Ovary (tissue), 9 donors: ENCODE results near the gene CACHD1. TPM values are rescaled to one million over a fixed set of nuclear protein-coding genes. Genes with fewer than 3 reads are reported as not detected.

ENCODE experiments used
- DNase-seq, 5 donors: peaks; one replicate each; pipeline ENCODE4 v3.0.0-alpha.2; 2019 to 2020
- H3K27ac ChIP-seq, 2 donors: fragments of 200-600 bp; one replicate each; pipeline versions ENCODE4 v1.5.1 to v1.8.0; 2019 to 2022
- H3K27me3 ChIP-seq: fragments of 200-600 bp; one replicate; pipeline ENCODE4 v1.8.0; 2022
- H3K36me3 ChIP-seq: fragments of 200-600 bp; sonication (generic); one replicate; pipeline ENCODE4 v1.5.1; 2019
- H3K4me1 ChIP-seq: one replicate; pipeline ENCODE4 v1.8.1; 2013; ENCODE audit warnings: mild to moderate bottlenecking, moderate library complexity; ENCODE audit not compliant: insufficient read depth
- H3K4me3 ChIP-seq: fragments of 200-600 bp; sonication (generic); one replicate; pipeline ENCODE4 v1.5.1; 2017
- H3K9me3 ChIP-seq, 2 donors: fragments of 200-600 bp in 1 of 2; sonication (generic) in 1 of 2; one replicate each; pipeline versions ENCODE4 v1.5.1 to v1.8.1; 2013 to 2019; ENCODE audit warnings: mild to moderate bottlenecking in 1 of 2, moderate library complexity in 1 of 2
- CTCF ChIP-seq, 3 donors: fragments of 450-650 bp in 2 of 3; fragments of 200-600 bp in 1 of 3; IDR thresholded peaks; one replicate each; pipeline versions ENCODE4 v1.5.1 to v1.8.0; 2016 to 2022; ENCODE audit warnings: antibody characterized with exemption in 3 of 3, mild to moderate bottlenecking in 1 of 3
- EP300 ChIP-seq: sonication (generic); formaldehyde crosslinking; IDR thresholded peaks from one replicate; pipeline ENCODE4 v1.6.1; 2017; ENCODE audit warnings: antibody characterized with exemption
- POLR2A ChIP-seq: fragments of 450-650 bp; IDR thresholded peaks from one replicate; pipeline ENCODE4 v1.6.1; 2017; ENCODE audit warnings: antibody characterized with exemption, mild to moderate bottlenecking, moderate library complexity
- WGBS, 3 donors: extraction: QIAGEN DNeasy Blood & Tissue Kit in 1 of 3; methylation state at CpG; one replicate each; pipeline versions ENCODE4 v1.1.5 to v1.1.7; 2013 to 2017; 5-methylcytosine and 5-hydroxymethylcytosine counted together
- intact Hi-C, 4 donors: fragments of 100-400 bp; cut with DNase I; formaldehyde crosslinking; loops; one replicate each; pipeline versions ENCODE4 v1.11.0 to v1.15.1; 2022 to 2023
- polyA plus RNA-seq, 2 donors: library from polyadenylated mRNA; stranded (reverse); fragments of 200-250 nt in 1 of 2; fragments of 350-450 nt in 1 of 2; fragmentation: Illumina TruSeq in 1 of 2; extraction: RNeasy Lipid Tissue Mini Kit (QIAGEN cat#74804) in 1 of 2; gene quantifications; one replicate each; pipeline ENCODE4 v1.2.3, GENCODE V29; 2013 to 2014
- total RNA-seq, 7 donors: library from RNA; depleted of rRNA in 2 of 7; stranded (reverse); fragments of >200 nt in 2 of 7; fragmentation: NEBNext Ultra II Directional in 3 of 7; extraction: Animal tissue kit (Norgen Biotek cat#: 25700) in 3 of 7; gene quantifications; one replicate each; pipeline versions ENCODE4 v1.1.0 to v1.2.4, GENCODE V29; 2016 to 2023
- donor health status: DM: no; HTN: no; CAD: no; lungs with moderate emphysema.
- donor health status: DM: no; HTN: no; CAD: no.
- donor health status: Bipolar disorder and iron deficiency.
- donor health status: DM: yes; HTN: yes; CAD: no.
- donor health status: DM: no; HTN: no; CAD: no.
- donor health status: DM: yes; HTN: yes; CAD: no.

Gene CACHD1
- total and polyA plus RNA-seq, 9 donors: 17.0 to 33.1 (median 23.2) TPM

- Histone ChIP-seq H3K36me3 (no peaks in the 10 kb centered on the region), H3K27me3 (no peaks in the 10 kb centered on the region), H3K4me1 (no peaks in the 10 kb centered on the region), H3K4me3 (no peak overlapping the region), H3K27ac (no peak overlapping the region), H3K9me3 (no peaks in the 10 kb centered on the region)
- WGBS, 3 donors: 67 to 71% (median 68%) methylated on average over 2 of the region's 2 CpGs
- intact Hi-C loops: loop anchor here in 2 of 4 donors (10.0 kb wide), 1 partner anchor 181 kb away; the partner anchor contains the start of gene CACHD1 (in 2 of the 2)
- no peak for DNase-seq
- TF ChIP-seq POLR2A: no peak
Observed at GRCh38 chr1:64655861-64656260, 185.9 kb downstream of the CACHD1 start.

GRCh38 chr1:64659478-64660138 lies 189.7 kb downstream of the CACHD1 start:
- no peak overlapping the region for H3K27ac ChIP-seq
- H3K4me1 ChIP-seq: no peaks in the 10 kb centered on the region
- no peaks in the 10 kb centered on the region for H3K36me3 ChIP-seq
- no peaks in the 10 kb centered on the region for H3K27me3 ChIP-seq
- intact Hi-C loops: loop anchor here in 2 of 4 donors (10.0 kb wide), 2 partner anchors 185 to 395 kb away; partner anchors contain the start of gene CACHD1 (in 2 of the 2)
- no peak for DNase-seq
- no peak overlapping the region for H3K4me3 ChIP-seq
- TF ChIP-seq POLR2A (no peak), EP300 (no peak), CTCF (IDR thresholded peaks at IDR 0.05) (no peak)
- 47 to 56% (median 52%) methylated on average over 6 of the region's 6 CpGs for WGBS, 3 donors
- H3K9me3 ChIP-seq: no peaks in the 10 kb centered on the region

GRCh38 chr1:64663668-64664067 lies 193.7 kb downstream of the CACHD1 start:
- 75 to 85% (median 80%) methylated on average over 7 of the region's 7 CpGs for WGBS, 3 donors
- H3K4me1 ChIP-seq: no peaks in the 10 kb centered on the region
- no peak for DNase-seq
- H3K9me3 ChIP-seq: no peaks in the 10 kb centered on the region
- H3K36me3 ChIP-seq: no peaks in the 10 kb centered on the region
- intact Hi-C loops: loop anchor here in 1 of 4 donors (10.0 kb wide), 1 partner anchor 399 kb away; no protein-coding TSS in a partner anchor
- TF ChIP-seq EP300: no peak
- H3K27ac ChIP-seq: no peak overlapping the region
- H3K4me3 ChIP-seq: no peak overlapping the region
- H3K27me3 ChIP-seq: no peaks in the 10 kb centered on the region

- Histone ChIP-seq H3K36me3 (no peaks in the 10 kb centered on the region), H3K27ac (no peak overlapping the region), H3K9me3 (no peaks in the 10 kb centered on the region), H3K4me1 (no peaks in the 10 kb centered on the region), H3K4me3 (no peak overlapping the region), H3K27me3 (no peaks in the 10 kb centered on the region)
- intact Hi-C loops: loop anchor here in 1 of 4 donors (10.0 kb wide), 1 partner anchor 399 kb away; no protein-coding TSS in a partner anchor
- no peak for DNase-seq
- no peak for TF ChIP-seq CTCF (IDR thresholded peaks at IDR 0.05)
- no peak for TF ChIP-seq POLR2A
- WGBS, 3 donors: 74 to 80% (median 76%) methylated on average over 6 of the region's 6 CpGs
Observed at GRCh38 chr1:64664299-64664698, 194.4 kb downstream of the CACHD1 start.

- DNase-seq: no peak
- Histone ChIP-seq H3K36me3 (no peaks in the 10 kb centered on the region), H3K27ac (no peak overlapping the region), H3K4me1 (no peaks in the 10 kb centered on the region), H3K4me3 (no peak overlapping the region), H3K9me3 (no peaks in the 10 kb centered on the region), H3K27me3 (no peaks in the 10 kb centered on the region)
- intact Hi-C loops: loop anchor here in 1 of 4 donors (10.0 kb wide), 1 partner anchor 404 kb away; no protein-coding TSS in a partner anchor
- WGBS, 3 donors: 57 to 73% (median 61%) methylated on average over 3 of the region's 3 CpGs
- no peak for TF ChIP-seq EP300
- TF ChIP-seq POLR2A: no peak
- no peak for TF ChIP-seq CTCF (IDR thresholded peaks at IDR 0.05)
Observed at GRCh38 chr1:64669098-64669675, 199.3 kb downstream of the CACHD1 start.
